PC-9 (cell line): ENCODE data around the gene STEAP1B. TPM values are rescaled to one million over a fixed set of nuclear protein-coding genes. Genes with fewer than 3 reads are reported as not detected.
A peak's percentile ranks its signal among the peaks of the same experiment; 100 is the strongest.
"Not testable (repeated sequence)": the region's sequence is repeated elsewhere in the genome, so short reads cannot be mapped to it uniquely, and the experiment has no call there.

Experiments used
- BruUV-seq: library from RNA; stranded (reverse); fragments of 400-500 nt; replicated peaks from 2 replicates; lab custom pipeline; 2021; lab: Mats Ljungman, UMichigan
- CTCF ChIA-PET: fragments of 300-600 bp; sonication (Branson Sonifier 250); formaldehyde crosslinking; loops from one replicate; lab custom pipeline; 2022; ENCODE audit warnings: antibody characterized with exemption; lab: Charles Lee
- POLR2A ChIA-PET: fragments of 300-600 bp; sonication (Branson Sonifier 250); formaldehyde crosslinking; loops from one replicate; lab custom pipeline; 2022; ENCODE audit warnings: antibody characterized with exemption; ENCODE audit not compliant: unreplicated experiment; lab: Charles Lee
- DNase-seq, 2 experiments: peaks; one replicate each; pipeline versions ENCODE4 v3.0.0 to v3.0.0-alpha.2; 2015 to 2022; ENCODE audit warnings: mixed read lengths in 1 of 2
- H2AFZ ChIP-seq: fragments of 200-600 bp; sonication (generic); 2 replicates; pipeline ENCODE4 v1.8.1; 2017; ENCODE audit warnings: antibody characterized with exemption
- H3F3A ChIP-seq: fragments of 200-600 bp; sonication (generic); 2 replicates; pipeline ENCODE4 v1.8.1; 2017; ENCODE audit warnings: antibody characterized with exemption, mild to moderate bottlenecking, low read depth; ENCODE audit not compliant: insufficient read depth
- H3K27ac ChIP-seq: fragments of 200-600 bp; sonication (generic); 2 replicates; pipeline ENCODE4 v1.6.1; 2016; ENCODE audit warnings: mixed run types
- H3K27me3 ChIP-seq: fragments of 200-600 bp; sonication (generic); 2 replicates; pipeline ENCODE4 v1.6.1; 2016; ENCODE audit warnings: low read depth, mixed run types; ENCODE audit not compliant: insufficient read depth
- H3K36me3 ChIP-seq: fragments of 200-600 bp; sonication (generic); 2 replicates; pipeline ENCODE4 v1.6.1; 2016; ENCODE audit warnings: low read depth, mixed run types
- H3K4me1 ChIP-seq: fragments of 200-600 bp; sonication (generic); replicated peaks from 2 replicates; pipeline ENCODE4 v1.6.1; 2016; ENCODE audit warnings: mixed run types; ENCODE audit not compliant: insufficient read depth
- H3K4me2 ChIP-seq: fragments of 200-600 bp; sonication (generic); 2 replicates; pipeline ENCODE4 v1.6.1; 2017; ENCODE audit warnings: mixed run types
- H3K4me3 ChIP-seq: fragments of 200-600 bp; sonication (generic); 2 replicates; pipeline ENCODE4 v1.6.1; 2016; ENCODE audit warnings: mixed run types
- H3K79me2 ChIP-seq: fragments of 200-600 bp; sonication (generic); 2 replicates; pipeline ENCODE4 v1.6.1; 2017; ENCODE audit warnings: low read depth, mixed run types
- H3K9me2 ChIP-seq: fragments of 200-600 bp; sonication (generic); 2 replicates; pipeline ENCODE4 v1.8.1; 2017; ENCODE audit warnings: mild to moderate bottlenecking; ENCODE audit not compliant: insufficient read depth
- H3K9me3 ChIP-seq: fragments of 200-600 bp; sonication (generic); 2 replicates; pipeline ENCODE4 v1.8.1; 2016; ENCODE audit warnings: low read depth; ENCODE audit not compliant: insufficient read depth
- H4K20me1 ChIP-seq: fragments of 200-600 bp; sonication (generic); 2 replicates; pipeline ENCODE4 v1.8.1; 2017; ENCODE audit not compliant: insufficient read depth
- CTCF ChIP-seq: fragments of 200-600 bp; sonication (generic); conservative IDR thresholded peaks from 2 replicates; pipeline ENCODE4 v1.6.1; 2017; ENCODE audit warnings: mixed run types, antibody characterized with exemption, mild to moderate bottlenecking, moderate library complexity
- EZH2 ChIP-seq: fragments of 200-600 bp; sonication (generic); IDR thresholded peaks from 2 replicates; pipeline ENCODE4 v1.8.0; 2017; ENCODE audit warnings: antibody characterized with exemption, low read depth
- intact Hi-C: fragments of 100-400 bp; cut with micrococcal nuclease; formaldehyde crosslinking; loops from one replicate; pipeline ENCODE4 v1.10.0; 2022; ENCODE audit not compliant: unreplicated experiment
- total RNA-seq: library from RNA; stranded (reverse); gene quantifications from 2 replicates; pipeline ENCODE4 v1.2.3, GENCODE V29; 2021

STEAP1B gene
- total RNA-seq, 1 experiment from 2014 or later, result 0.35 TPM

GRCh38 chr7:22501336-22501735 lies 1.3 kb upstream of the STEAP1B start:
- POLR2A ChIA-PET, H3K9me2 ChIP-seq, H3K79me2 ChIP-seq, H3K36me3 ChIP-seq, H3K27me3 ChIP-seq, H4K20me1 ChIP-seq, H3K27ac ChIP-seq, H3K4me3 ChIP-seq, H3K9me3 ChIP-seq, BruUV-seq, H2AFZ ChIP-seq, H3K4me2 ChIP-seq, H3F3A ChIP-seq: not testable (repeated sequence)
- CTCF ChIA-PET, result interaction anchor here (0.6 kb wide), 1 partner anchor 304 kb away, joined by 4 read pairs; no protein-coding TSS in a partner anchor
- peak; percentile 80 for TF ChIP-seq CTCF
- H3K4me1 ChIP-seq, result peaks cover 13% of the 10 kb centered on the region
- DNase-seq, result peak in 1 of 2 experiments; percentile 45
- intact Hi-C loops, result loop anchor here (1.0 kb wide), 1 partner anchor 391 kb away; no protein-coding TSS in a partner anchor

- ChIA-PET POLR2A (no interaction called here), CTCF (no interaction called here)
- no peaks in the 10 kb centered on the region for H3K9me3 ChIP-seq
- intact Hi-C loops, result no loop called here
- no peaks in the 10 kb centered on the region for H3K36me3 ChIP-seq
- TF ChIP-seq CTCF, result no peak
- no peak for TF ChIP-seq EZH2
- H3K27ac ChIP-seq, result no peak overlapping the region
- no peak overlapping the region for H2AFZ ChIP-seq
- H3K4me1 ChIP-seq, result peaks cover 23% of the 10 kb centered on the region
- H3K9me2 ChIP-seq, result no peaks in the 10 kb centered on the region
- BruUV-seq, result no TSS peak
- no peaks in the 10 kb centered on the region for H4K20me1 ChIP-seq
- H3K27me3 ChIP-seq, result no peaks in the 10 kb centered on the region
- no peaks in the 10 kb centered on the region for H3F3A ChIP-seq
- DNase-seq, result no peak
- H3K4me3 ChIP-seq, result no peak overlapping the region
- no peaks in the 10 kb centered on the region for H3K79me2 ChIP-seq
- H3K4me2 ChIP-seq, result no peak overlapping the region
Observed at GRCh38 chr7:22499044-22499443, 944 bp downstream of the STEAP1B start.

GRCh38 chr7:22496912-22497311 lies 3.1 kb downstream of the STEAP1B start:
- H3K4me2 ChIP-seq, H3K27ac ChIP-seq, H3K9me2 ChIP-seq, H3K4me3 ChIP-seq, H2AFZ ChIP-seq, CTCF ChIA-PET, H3K9me3 ChIP-seq, H4K20me1 ChIP-seq, DNase-seq, intact Hi-C loops, H3K27me3 ChIP-seq, POLR2A ChIA-PET, H3K79me2 ChIP-seq, H3K36me3 ChIP-seq, H3F3A ChIP-seq, BruUV-seq: not testable (repeated sequence)
- H3K4me1 ChIP-seq, result peaks cover 15% of the 10 kb centered on the region; the same call in 1 of the 2 replicates

GRCh38 chr7:22496296-22496888 lies 3.6 kb downstream of the STEAP1B start:
- H3K36me3 ChIP-seq, H3F3A ChIP-seq, H3K4me3 ChIP-seq, H4K20me1 ChIP-seq, H3K9me2 ChIP-seq, H3K27ac ChIP-seq, DNase-seq, H2AFZ ChIP-seq, H3K9me3 ChIP-seq, H3K4me2 ChIP-seq, BruUV-seq, CTCF ChIA-PET, H3K27me3 ChIP-seq, H3K79me2 ChIP-seq, intact Hi-C loops: not testable (repeated sequence)
- POLR2A ChIA-PET, result interaction anchor here (0.6 kb wide), 1 partner anchor 594 kb away, joined by 4 read pairs; no protein-coding TSS in a partner anchor
- peaks cover 13% of the 10 kb centered on the region; the same call in 1 of the 2 replicates for H3K4me1 ChIP-seq

GRCh38 chr7:22493160-22493925 lies 6.6 kb downstream of the STEAP1B start:
- H3F3A ChIP-seq, intact Hi-C loops, H3K27me3 ChIP-seq, H4K20me1 ChIP-seq, H3K4me3 ChIP-seq, DNase-seq, H3K27ac ChIP-seq, POLR2A ChIA-PET, BruUV-seq, H3K9me2 ChIP-seq, H3K4me2 ChIP-seq, H3K79me2 ChIP-seq, H3K36me3 ChIP-seq, H3K9me3 ChIP-seq: not testable (repeated sequence)
- CTCF ChIA-PET, result interaction anchor here (0.6 kb wide), 1 partner anchor 1042 kb away, joined by 7 read pairs; no protein-coding TSS in a partner anchor
- Histone ChIP-seq H2AFZ (peak overlapping the region; percentile 37; the same call in 1 of the 2 replicates), H3K4me1 (peaks cover 13% of the 10 kb centered on the region; the same call in 1 of the 2 replicates)
